Fibroblast of villous mesenchyme (primary cell): ENCODE results near the gene KLF7. TPM values are rescaled to one million over a fixed set of nuclear protein-coding genes. Genes with fewer than 3 reads are reported as not detected.

Experiments
- DNase-seq: peaks from one replicate; pipeline ENCODE4 v3.0.0-alpha.2; 2010; ENCODE audit warnings: low read depth
- H3K4me3 ChIP-seq: 2 replicates; pipeline ENCODE4 v1.5.1; 2011; ENCODE audit warnings: low read depth, mild to moderate bottlenecking, low read length
- total RNA-seq: library from RNA; depleted of rRNA; stranded (reverse); fragments of >200 nt; gene quantifications from 2 replicates; pipeline ENCODE4 v1.2.3, GENCODE V29; 2012
- TF ChIP-seq, protein P1 (sequence below): IDR thresholded peaks from 2 replicates; pipeline ENCODE4 v1.5.1; 2012; ENCODE audit warnings: low read depth, mild to moderate bottlenecking, low read length; ENCODE audit not compliant: insufficient read depth

The KLF7 gene
- total RNA-seq, 1 donor, result 28.1 TPM

DNA sequence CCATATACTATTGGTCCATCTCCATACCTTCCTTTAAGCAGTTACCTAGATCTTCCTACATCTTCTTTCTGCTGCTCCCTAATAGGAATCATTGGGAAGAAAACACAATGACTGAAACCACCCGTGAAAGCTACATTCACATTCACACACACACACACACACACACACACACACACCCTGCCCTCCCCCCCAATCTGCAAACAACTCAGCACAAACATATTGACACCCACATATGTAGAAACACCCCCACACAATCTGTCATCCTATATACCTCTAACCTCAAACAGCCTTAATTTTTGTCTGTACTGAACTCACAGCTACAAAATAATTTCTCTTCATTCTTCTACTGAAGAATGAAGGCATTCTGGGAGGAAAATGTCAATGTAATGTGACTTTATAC lies 63.8 kb downstream of the KLF7 start:
- no peak for DNase-seq
- TF ChIP-seq, protein P1, sequence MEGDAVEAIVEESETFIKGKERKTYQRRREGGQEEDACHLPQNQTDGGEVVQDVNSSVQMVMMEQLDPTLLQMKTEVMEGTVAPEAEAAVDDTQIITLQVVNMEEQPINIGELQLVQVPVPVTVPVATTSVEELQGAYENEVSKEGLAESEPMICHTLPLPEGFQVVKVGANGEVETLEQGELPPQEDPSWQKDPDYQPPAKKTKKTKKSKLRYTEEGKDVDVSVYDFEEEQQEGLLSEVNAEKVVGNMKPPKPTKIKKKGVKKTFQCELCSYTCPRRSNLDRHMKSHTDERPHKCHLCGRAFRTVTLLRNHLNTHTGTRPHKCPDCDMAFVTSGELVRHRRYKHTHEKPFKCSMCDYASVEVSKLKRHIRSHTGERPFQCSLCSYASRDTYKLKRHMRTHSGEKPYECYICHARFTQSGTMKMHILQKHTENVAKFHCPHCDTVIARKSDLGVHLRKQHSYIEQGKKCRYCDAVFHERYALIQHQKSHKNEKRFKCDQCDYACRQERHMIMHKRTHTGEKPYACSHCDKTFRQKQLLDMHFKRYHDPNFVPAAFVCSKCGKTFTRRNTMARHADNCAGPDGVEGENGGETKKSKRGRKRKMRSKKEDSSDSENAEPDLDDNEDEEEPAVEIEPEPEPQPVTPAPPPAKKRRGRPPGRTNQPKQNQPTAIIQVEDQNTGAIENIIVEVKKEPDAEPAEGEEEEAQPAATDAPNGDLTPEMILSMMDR, result no peak
- no peak overlapping the region for H3K4me3 ChIP-seq

DNA sequence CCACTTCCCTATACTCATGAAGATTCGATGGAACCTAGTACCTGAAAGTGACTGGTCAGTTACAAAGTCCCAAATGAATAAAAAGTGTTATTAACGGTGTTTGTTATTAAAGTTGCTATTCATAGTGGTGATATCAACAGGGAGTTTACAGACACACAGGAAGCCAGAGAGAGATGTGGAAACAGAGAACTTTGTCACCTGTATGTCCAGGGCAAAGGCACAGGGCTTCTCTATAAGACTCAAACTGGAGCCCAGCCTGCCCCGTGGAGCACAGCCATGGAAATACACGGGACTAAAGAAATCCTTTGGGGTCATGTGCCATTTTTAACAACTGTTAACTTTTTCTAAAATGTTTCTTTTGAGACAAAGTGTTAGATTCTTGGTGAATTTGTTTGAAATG lies 68.5 kb downstream of the KLF7 start:
- no peak overlapping the region for H3K4me3 ChIP-seq

DNA sequence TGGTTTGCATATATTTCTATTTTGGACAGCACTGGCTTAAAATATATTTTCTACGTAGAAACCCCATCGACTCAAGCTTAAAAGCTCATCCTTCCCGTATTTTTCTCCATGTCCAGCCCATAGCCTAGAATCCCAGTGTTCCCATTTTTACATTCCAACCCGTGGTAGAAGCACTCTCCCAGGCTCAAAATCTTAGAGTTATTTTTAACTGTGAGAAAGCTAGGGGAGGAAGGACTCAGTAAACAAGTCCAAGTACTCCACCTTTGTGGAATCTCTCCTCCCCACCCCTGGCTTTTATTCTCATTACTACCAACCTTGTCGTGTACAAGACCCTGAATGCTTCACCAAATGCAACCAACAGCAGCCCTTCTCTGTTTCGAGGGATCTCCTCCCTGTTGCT lies 69.8 kb downstream of the KLF7 start:
- no peak overlapping the region for H3K4me3 ChIP-seq
- DNase-seq, result no peak
- TF ChIP-seq, protein P1, result no peak

More for the DNA sequence above, 68.5 kb downstream of the KLF7 start:
- no peak for DNase-seq
- TF ChIP-seq, protein P1, result no peak

DNA sequence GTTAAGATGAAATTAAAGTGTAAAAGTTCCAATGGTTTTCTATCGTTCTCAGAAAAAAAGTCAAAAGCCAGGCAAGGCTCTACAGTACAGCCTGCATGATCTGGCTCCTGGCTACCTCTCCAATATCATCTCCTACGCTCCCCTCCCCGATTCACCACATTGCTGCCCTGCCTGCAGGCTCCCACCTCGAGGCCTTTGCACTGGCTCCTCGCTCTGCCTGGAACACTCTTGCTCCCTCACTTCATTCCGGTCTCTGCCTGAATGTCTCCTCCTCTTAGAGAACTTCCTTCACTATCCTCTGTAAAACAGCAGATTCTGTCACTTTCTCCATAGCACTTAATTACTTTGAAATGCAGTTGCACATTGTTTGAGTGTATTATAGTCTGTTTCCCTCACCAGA lies 72.5 kb downstream of the KLF7 start:
- H3K4me3 ChIP-seq, result no peak overlapping the region

DNA sequence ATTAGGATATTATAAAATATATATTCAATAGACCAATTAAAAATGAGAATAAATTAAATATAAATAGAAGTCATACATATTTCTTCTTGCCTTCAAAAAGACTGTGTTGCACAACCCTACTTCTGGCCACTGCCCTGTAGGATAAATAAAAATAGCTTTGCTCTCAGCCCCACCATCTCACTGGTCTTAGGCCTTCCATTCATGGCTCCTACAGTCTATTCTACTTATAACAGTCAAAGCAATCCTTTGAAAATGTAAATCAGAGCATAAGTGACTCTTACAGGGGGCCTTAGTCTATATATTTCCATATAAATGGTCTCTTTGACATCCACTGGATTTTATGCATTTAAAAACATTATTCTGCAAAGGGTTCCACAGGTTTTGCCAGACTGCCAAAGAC lies 72.9 kb downstream of the KLF7 start:
- H3K4me3 ChIP-seq, result no peak overlapping the region
- TF ChIP-seq, protein P1, result no peak
- no peak for DNase-seq

More for the DNA sequence above, 72.5 kb downstream of the KLF7 start:
- TF ChIP-seq, protein P1, result no peak
- DNase-seq, result no peak

DNA sequence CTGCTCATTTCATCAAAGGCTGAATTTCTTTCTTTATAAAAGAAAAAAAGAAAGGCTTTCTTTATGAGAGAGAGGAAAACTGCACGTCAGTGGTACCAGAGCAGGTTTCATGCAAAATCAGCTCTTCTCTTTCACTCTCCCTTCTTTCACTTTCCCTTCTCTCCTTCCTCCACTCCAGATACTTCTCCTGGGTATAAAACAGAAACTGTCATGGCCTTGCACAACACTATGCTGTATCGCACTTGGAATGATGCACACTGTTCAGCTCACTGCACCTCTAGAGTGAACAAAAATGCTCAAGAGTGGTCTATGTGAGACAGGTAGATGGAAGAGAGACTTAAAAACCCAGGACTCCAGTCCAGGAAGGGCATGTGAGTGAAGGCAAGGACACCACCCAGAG lies 73.8 kb downstream of the KLF7 start:
- DNase-seq, result no peak
- H3K4me3 ChIP-seq, result no peak overlapping the region
- TF ChIP-seq, protein P1, result no peak

DNA sequence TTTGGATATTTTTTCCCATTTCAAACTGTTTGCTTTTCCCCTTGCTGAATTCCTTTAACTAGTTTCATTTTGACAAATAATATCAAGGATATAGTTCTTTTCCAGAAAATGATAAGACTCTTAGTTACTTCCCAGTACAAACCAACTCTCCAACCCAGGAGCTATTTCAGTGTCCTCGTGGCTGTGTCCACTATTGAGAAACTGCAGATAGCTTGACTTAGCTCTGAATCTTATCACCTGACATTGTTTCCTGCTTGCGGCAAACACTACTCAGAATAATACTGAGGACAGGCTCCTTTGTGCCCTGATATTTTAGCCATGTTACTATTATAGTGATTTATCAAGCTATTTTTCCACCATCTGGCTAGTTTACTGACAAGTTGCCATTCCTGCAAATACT lies 74.6 kb downstream of the KLF7 start:
- H3K4me3 ChIP-seq, result no peak overlapping the region
- TF ChIP-seq, protein P1, result no peak
- no peak for DNase-seq
